ENCODE data around the gene NPTXR.

Gene NPTXR

GRCh38 chr22:38788846-38789245 is 55.0 kb downstream of the NPTXR start:
- H3K27ac ChIP-seq (ENCODE audit: low read depth, low read length): peak overlapping the region; percentile 78
- no peaks in the 10 kb centered on the region for H3K27me3 ChIP-seq (ENCODE audit: control insufficient read depth in 5 of 5, insufficient read depth in 4 of 5, low read length in 5 of 5)
- H3K4me3 ChIP-seq (ENCODE audit: low read depth in 1 of 5, low read length in 5 of 5): no peak overlapping the region
- peaks cover 0 to 16% (median 8%) of the 10 kb centered on the region in 5 donors for H3K36me3 ChIP-seq (ENCODE audit: control insufficient read depth in 5 of 5, insufficient read depth in 5 of 5, low read length in 5 of 5)
- peak overlapping the region in 2 of 5 donors; percentile 3 to 38 for H3K9ac ChIP-seq (ENCODE audit: low read length in 5 of 5)
- peaks cover 5 to 26% (median 22%) of the 10 kb centered on the region in 5 donors for H3K4me1 ChIP-seq (ENCODE audit: control insufficient read depth in 5 of 5, insufficient read depth in 5 of 5, low read length in 5 of 5)
- no peaks in the 10 kb centered on the region for H3K9me3 ChIP-seq (ENCODE audit: control insufficient read depth in 5 of 5, low read length in 5 of 5)

GRCh38 chr22:38788021-38788816 is 55.6 kb downstream of the NPTXR start:
- H3K4me1 ChIP-seq (ENCODE audit: control insufficient read depth in 5 of 5, insufficient read depth in 5 of 5, low read length in 5 of 5): peaks cover 4 to 22% (median 18%) of the 10 kb centered on the region in 5 donors
- H3K27me3 ChIP-seq (ENCODE audit: control insufficient read depth in 5 of 5, insufficient read depth in 4 of 5, low read length in 5 of 5): no peaks in the 10 kb centered on the region
- no peaks in the 10 kb centered on the region for H3K9me3 ChIP-seq (ENCODE audit: control insufficient read depth in 5 of 5, low read length in 5 of 5)
- H3K4me3 ChIP-seq (ENCODE audit: low read depth in 1 of 5, low read length in 5 of 5): peak overlapping the region in 1 of 5 donors; percentile 4
- H3K27ac ChIP-seq (ENCODE audit: low read depth, low read length): peak overlapping the region; percentile 78
- H3K9ac ChIP-seq (ENCODE audit: low read length in 5 of 5): peak overlapping the region in 3 of 5 donors; percentile 3 to 38 (median 21)
- H3K36me3 ChIP-seq (ENCODE audit: control insufficient read depth in 5 of 5, insufficient read depth in 5 of 5, low read length in 5 of 5): peaks cover 0 to 16% (median 8%) of the 10 kb centered on the region in 5 donors

DNA sequence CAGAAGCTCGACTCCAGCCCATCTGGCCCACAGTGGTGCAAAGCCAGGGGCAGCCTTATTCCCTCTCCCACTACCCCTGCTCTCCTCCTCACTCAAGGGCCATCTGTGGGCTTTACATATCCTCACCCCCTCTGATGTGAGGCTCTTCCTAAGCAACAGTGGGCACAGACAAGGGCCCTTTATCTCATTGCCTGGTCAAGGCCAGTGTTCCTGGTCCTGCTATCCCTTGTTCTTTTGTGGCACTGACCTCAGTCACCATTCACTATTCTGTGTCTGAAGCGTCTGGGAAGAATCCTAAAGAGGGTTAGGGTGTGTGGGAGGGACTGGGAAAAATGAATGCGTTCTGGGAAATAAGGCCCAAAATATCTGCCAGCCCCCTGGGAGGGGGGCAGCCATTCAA is 57.2 kb downstream of the NPTXR start:
- H3K4me1 ChIP-seq (ENCODE audit: control insufficient read depth in 5 of 5, insufficient read depth in 5 of 5, low read length in 5 of 5): peaks cover 3 to 26% (median 24%) of the 10 kb centered on the region in 5 donors
- H3K9ac ChIP-seq (ENCODE audit: low read length in 5 of 5): no peak overlapping the region
- peaks cover 0 to 22% (median 8%) of the 10 kb centered on the region in 5 donors for H3K36me3 ChIP-seq (ENCODE audit: control insufficient read depth in 5 of 5, insufficient read depth in 5 of 5, low read length in 5 of 5)
- H3K4me3 ChIP-seq (ENCODE audit: low read depth in 1 of 5, low read length in 5 of 5): no peak overlapping the region
- H3K27me3 ChIP-seq (ENCODE audit: control insufficient read depth in 5 of 5, insufficient read depth in 4 of 5, low read length in 5 of 5): no peaks in the 10 kb centered on the region
- H3K9me3 ChIP-seq (ENCODE audit: control insufficient read depth in 5 of 5, low read length in 5 of 5): no peaks in the 10 kb centered on the region
- H3K27ac ChIP-seq (ENCODE audit: low read depth, low read length): no peak overlapping the region

DNA sequence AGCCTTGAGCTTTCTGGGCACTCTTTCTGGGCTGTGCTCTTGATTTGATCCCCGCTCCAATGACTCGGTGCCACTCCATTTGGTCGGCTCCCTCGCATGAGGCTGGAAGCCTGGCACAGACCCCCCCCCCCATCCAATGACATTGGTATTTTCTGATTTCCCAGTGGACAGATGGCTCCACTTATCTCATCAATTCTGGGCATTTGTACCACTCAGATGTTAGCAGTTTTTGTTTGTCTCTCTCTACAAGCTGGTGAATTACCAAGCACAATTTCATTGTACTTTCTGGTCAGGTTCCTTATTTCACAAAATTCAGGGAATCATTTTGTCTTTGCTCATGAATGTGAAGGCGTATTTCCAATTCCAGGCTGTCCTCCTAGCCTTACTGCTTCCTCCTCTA is 59.0 kb downstream of the NPTXR start:
- peaks cover 3 to 32% (median 24%) of the 10 kb centered on the region in 5 donors for H3K4me1 ChIP-seq (ENCODE audit: control insufficient read depth in 5 of 5, insufficient read depth in 5 of 5, low read length in 5 of 5)
- H3K27ac ChIP-seq (ENCODE audit: low read depth, low read length): no peak overlapping the region

GRCh38 chr22:38784035-38784434 is 59.8 kb downstream of the NPTXR start:
- Histone ChIP-seq H3K9me3 (ENCODE audit: control insufficient read depth in 5 of 5, low read length in 5 of 5) (no peaks in the 10 kb centered on the region), H3K4me3 (ENCODE audit: low read depth in 1 of 5, low read length in 5 of 5) (no peak overlapping the region), H3K27me3 (ENCODE audit: control insufficient read depth in 5 of 5, insufficient read depth in 4 of 5, low read length in 5 of 5) (no peaks in the 10 kb centered on the region), H3K9ac (ENCODE audit: low read length in 5 of 5) (no peak overlapping the region), H3K27ac (ENCODE audit: low read depth, low read length) (no peak overlapping the region), H3K36me3 (ENCODE audit: control insufficient read depth in 5 of 5, insufficient read depth in 5 of 5, low read length in 5 of 5) (peaks cover 0 to 30% (median 17%) of the 10 kb centered on the region in 5 donors), H3K4me1 (ENCODE audit: control insufficient read depth in 5 of 5, insufficient read depth in 5 of 5, low read length in 5 of 5) (peaks cover 3 to 29% (median 24%) of the 10 kb centered on the region in 5 donors)

More for the DNA sequence above, 59.0 kb downstream of the NPTXR start:
- Histone ChIP-seq H3K36me3 (ENCODE audit: control insufficient read depth in 5 of 5, insufficient read depth in 5 of 5, low read length in 5 of 5) (peaks cover 0 to 26% (median 9%) of the 10 kb centered on the region in 5 donors), H3K9me3 (ENCODE audit: control insufficient read depth in 5 of 5, low read length in 5 of 5) (no peaks in the 10 kb centered on the region), H3K9ac (ENCODE audit: low read length in 5 of 5) (no peak overlapping the region), H3K27me3 (ENCODE audit: control insufficient read depth in 5 of 5, insufficient read depth in 4 of 5, low read length in 5 of 5) (no peaks in the 10 kb centered on the region), H3K4me3 (ENCODE audit: low read depth in 1 of 5, low read length in 5 of 5) (no peak overlapping the region)

GRCh38 chr22:38783095-38783615 is 60.7 kb downstream of the NPTXR start:
- Histone ChIP-seq H3K4me3 (ENCODE audit: low read depth in 1 of 5, low read length in 5 of 5) (no peak overlapping the region), H3K9ac (ENCODE audit: low read length in 5 of 5) (peak overlapping the region in 1 of 5 donors; percentile 51), H3K27me3 (ENCODE audit: control insufficient read depth in 5 of 5, insufficient read depth in 4 of 5, low read length in 5 of 5) (no peaks in the 10 kb centered on the region), H3K4me1 (ENCODE audit: control insufficient read depth in 5 of 5, insufficient read depth in 5 of 5, low read length in 5 of 5) (peaks cover 0 to 21% (median 16%) of the 10 kb centered on the region in 5 donors), H3K27ac (ENCODE audit: low read depth, low read length) (no peak overlapping the region), H3K36me3 (ENCODE audit: control insufficient read depth in 5 of 5, insufficient read depth in 5 of 5, low read length in 5 of 5) (peaks cover 0 to 37% (median 23%) of the 10 kb centered on the region in 5 donors), H3K9me3 (ENCODE audit: control insufficient read depth in 5 of 5, low read length in 5 of 5) (no peaks in the 10 kb centered on the region)

DNA sequence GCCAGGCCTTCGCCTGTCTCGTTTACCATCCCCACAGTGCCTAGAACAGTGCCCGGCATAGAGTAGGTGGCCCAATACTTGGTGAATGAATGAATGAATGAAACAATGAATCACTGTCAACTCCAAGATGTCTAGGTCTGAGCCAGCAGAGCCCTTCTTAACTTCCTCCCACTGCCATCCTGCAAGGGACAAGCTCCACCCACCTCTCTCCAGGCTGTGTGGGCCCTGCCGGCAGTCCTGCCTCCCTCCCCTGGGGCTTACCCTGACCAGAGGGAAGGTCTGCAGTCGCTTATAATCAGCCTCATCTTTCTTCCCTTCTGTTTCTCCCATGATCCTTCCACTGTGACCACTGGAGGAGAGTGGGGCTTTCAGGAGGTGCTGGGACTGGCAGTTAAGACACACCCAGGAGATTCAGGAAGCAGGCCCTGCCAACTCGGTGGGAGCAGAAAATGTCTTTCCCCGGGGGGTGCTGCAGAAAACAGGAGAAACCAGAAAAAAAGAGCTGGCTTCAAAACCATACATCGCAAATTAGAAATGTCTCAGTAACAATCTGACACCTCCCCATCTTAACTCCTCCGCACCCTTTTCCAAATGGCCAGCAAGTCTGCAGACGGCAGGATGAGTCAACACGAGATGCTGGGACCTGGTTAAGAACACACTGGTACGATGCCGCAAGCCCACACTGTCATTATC is 61.3 kb downstream of the NPTXR start:
- H3K27me3 ChIP-seq (ENCODE audit: control insufficient read depth in 5 of 5, insufficient read depth in 4 of 5, low read length in 5 of 5): no peaks in the 10 kb centered on the region
- H3K27ac ChIP-seq (ENCODE audit: low read depth, low read length): no peak overlapping the region
- no peaks in the 10 kb centered on the region for H3K9me3 ChIP-seq (ENCODE audit: control insufficient read depth in 5 of 5, low read length in 5 of 5)
- H3K36me3 ChIP-seq (ENCODE audit: control insufficient read depth in 5 of 5, insufficient read depth in 5 of 5, low read length in 5 of 5): peaks cover 0 to 43% (median 23%) of the 10 kb centered on the region in 5 donors
- peaks cover 0 to 17% (median 11%) of the 10 kb centered on the region in 5 donors for H3K4me1 ChIP-seq (ENCODE audit: control insufficient read depth in 5 of 5, insufficient read depth in 5 of 5, low read length in 5 of 5)
- H3K4me3 ChIP-seq (ENCODE audit: low read depth in 1 of 5, low read length in 5 of 5): no peak overlapping the region
- H3K9ac ChIP-seq (ENCODE audit: low read length in 5 of 5): peak overlapping the region in 1 of 5 donors; percentile 54

DNA sequence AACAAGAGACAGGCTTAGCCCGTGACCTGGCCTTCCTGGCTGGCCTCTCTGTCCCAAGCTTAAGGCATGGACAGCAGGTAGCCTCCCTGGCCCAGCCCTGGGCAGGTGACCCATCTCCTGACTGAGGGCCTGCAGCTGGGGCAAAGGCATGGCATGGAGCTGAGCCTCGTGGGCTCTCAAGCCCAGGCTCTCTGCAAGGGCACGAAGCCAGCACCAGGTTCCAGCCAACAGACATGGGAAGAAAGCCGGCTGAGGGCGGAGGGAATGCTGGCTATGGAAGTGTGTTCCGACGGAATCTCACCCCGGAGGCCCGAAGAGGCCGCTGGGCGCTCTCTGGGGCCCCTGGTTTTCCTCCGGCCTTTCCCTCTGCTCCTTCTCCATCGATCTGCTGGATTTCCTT is 62.8 kb downstream of the NPTXR start:
- Histone ChIP-seq H3K27ac (ENCODE audit: low read depth, low read length) (no peak overlapping the region), H3K36me3 (ENCODE audit: control insufficient read depth in 5 of 5, insufficient read depth in 5 of 5, low read length in 5 of 5) (peaks cover 0 to 46% (median 23%) of the 10 kb centered on the region in 5 donors), H3K27me3 (ENCODE audit: control insufficient read depth in 5 of 5, insufficient read depth in 4 of 5, low read length in 5 of 5) (no peaks in the 10 kb centered on the region), H3K4me3 (ENCODE audit: low read depth in 1 of 5, low read length in 5 of 5) (no peak overlapping the region), H3K9ac (ENCODE audit: low read length in 5 of 5) (no peak overlapping the region), H3K4me1 (ENCODE audit: control insufficient read depth in 5 of 5, insufficient read depth in 5 of 5, low read length in 5 of 5) (peaks cover 0 to 17% (median 15%) of the 10 kb centered on the region in 5 donors), H3K9me3 (ENCODE audit: control insufficient read depth in 5 of 5, low read length in 5 of 5) (no peaks in the 10 kb centered on the region)

GRCh38 chr22:38777087-38777671 is 66.6 kb downstream of the NPTXR start:
- H3K9ac ChIP-seq (ENCODE audit: low read length in 5 of 5): no peak overlapping the region
- H3K4me3 ChIP-seq (ENCODE audit: low read depth in 1 of 5, low read length in 5 of 5): no peak overlapping the region
- H3K9me3 ChIP-seq (ENCODE audit: control insufficient read depth in 5 of 5, low read length in 5 of 5): no peaks in the 10 kb centered on the region
- H3K36me3 ChIP-seq (ENCODE audit: control insufficient read depth in 5 of 5, insufficient read depth in 5 of 5, low read length in 5 of 5): peaks cover 0 to 45% (median 23%) of the 10 kb centered on the region in 5 donors
- H3K27ac ChIP-seq (ENCODE audit: low read depth, low read length): no peak overlapping the region
- H3K4me1 ChIP-seq (ENCODE audit: control insufficient read depth in 5 of 5, insufficient read depth in 5 of 5, low read length in 5 of 5): peaks cover 0 to 13% (median 6%) of the 10 kb centered on the region in 5 donors
- no peaks in the 10 kb centered on the region for H3K27me3 ChIP-seq (ENCODE audit: control insufficient read depth in 5 of 5, insufficient read depth in 4 of 5, low read length in 5 of 5)

All from subcutaneous abdominal adipose tissue (tissue), 5 donors.